ENCODE measurements around the gene AHDC1. TPM values are rescaled to one million over a fixed set of nuclear protein-coding genes. Genes with fewer than 3 reads are reported as not detected.

AHDC1 gene
- total and polyA plus RNA-seq, 9 of the 15 experiments (the other 6 are each of a cell fraction or from before 2014, with no cell fraction given): 0.21 to 36.4 (median 4.7) TPM

DNA sequence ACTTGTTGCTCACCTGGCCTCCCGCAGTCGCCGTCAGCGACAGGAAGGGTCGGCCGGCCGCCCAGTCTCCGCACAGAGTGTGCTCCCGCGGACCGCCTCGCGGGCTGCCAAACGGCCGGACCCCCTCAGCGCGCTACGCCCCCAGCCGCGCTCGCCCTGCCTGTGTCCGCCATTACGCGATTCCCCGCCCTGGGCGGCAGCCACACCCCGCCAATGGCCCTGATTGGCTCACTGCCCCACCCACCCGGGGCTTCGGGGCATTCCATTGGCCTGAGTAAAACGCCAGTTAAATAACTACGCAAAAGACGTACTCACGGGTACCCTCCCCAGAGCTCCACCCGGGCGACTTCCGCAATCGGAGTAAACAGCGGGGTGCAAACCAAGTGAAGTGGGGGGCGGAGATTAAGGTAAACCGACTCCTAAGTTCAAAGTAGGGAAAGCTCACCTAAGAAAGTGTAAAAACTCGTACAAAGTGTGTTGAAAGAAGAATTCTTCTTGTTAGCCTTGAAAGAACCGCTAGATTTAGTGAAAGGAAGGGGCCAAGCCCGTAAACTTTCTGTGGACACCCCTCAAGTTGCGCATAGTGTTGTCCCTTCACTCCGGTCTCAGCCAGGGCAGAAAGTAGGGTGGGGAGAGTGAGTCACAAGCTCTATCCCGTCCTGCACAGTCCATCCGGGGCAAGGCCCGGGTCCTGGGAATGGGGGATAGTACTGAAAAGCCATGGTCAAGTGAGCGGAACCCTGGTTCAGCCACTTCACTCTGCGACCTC lies 113.8 kb downstream of the AHDC1 start, which contains the start of gene WASF2 (continued):
- TF ChIP-seq OTX1 (CRISPR knock-in tag; IDR thresholded peaks at IDR 0.05) (no peak; the same call in 1 of the 2 replicates), TAF15 (IDR thresholded peaks at IDR 0.05; ENCODE audit: low read depth, low read length) (peak; percentile 97; the same call in 1 of the 2 replicates), ZNF24 (IDR thresholded peaks at IDR 0.05) (peak; percentile 100), SMAD2 (IDR thresholded peaks at IDR 0.05; ENCODE audit: low read depth, low read length) (no peak), NCOA6 (IDR thresholded peaks at IDR 0.05) (no peak), MTA2 (IDR thresholded peaks at IDR 0.05; ENCODE audit: low read depth) (no peak), ZNF766 (CRISPR knock-in tag; conservative IDR thresholded peaks at IDR 0.05) (no peak), LCOR (CRISPR knock-in tag; IDR thresholded peaks at IDR 0.05) (peak; percentile 52; the same call in 1 of the 2 replicates), RCOR1 (IDR thresholded peaks at IDR 0.05; ENCODE audit: borderline replicate concordance in 1 of 2, low read depth in 2 of 2, low read length in 2 of 2) (peak in 1 of 2 experiments; percentile 70; a peak in 1 of 4 replicates), HMGXB4 (CRISPR knock-in tag; IDR thresholded peaks at IDR 0.05) (no peak; the same call in 1 of the 2 replicates), CAMTA2 (CRISPR knock-in tag; conservative IDR thresholded peaks at IDR 0.05) (0 out of 2 replicates have a peak, but pooled peaks have one; percentile 86), DLX4 (CRISPR knock-in tag; IDR thresholded peaks at IDR 0.05) (no peak), ESRRA (IDR thresholded peaks at IDR 0.05; ENCODE audit: borderline replicate concordance, low read depth) (peak; percentile 10)
- TF ChIP-seq, protein P1, sequence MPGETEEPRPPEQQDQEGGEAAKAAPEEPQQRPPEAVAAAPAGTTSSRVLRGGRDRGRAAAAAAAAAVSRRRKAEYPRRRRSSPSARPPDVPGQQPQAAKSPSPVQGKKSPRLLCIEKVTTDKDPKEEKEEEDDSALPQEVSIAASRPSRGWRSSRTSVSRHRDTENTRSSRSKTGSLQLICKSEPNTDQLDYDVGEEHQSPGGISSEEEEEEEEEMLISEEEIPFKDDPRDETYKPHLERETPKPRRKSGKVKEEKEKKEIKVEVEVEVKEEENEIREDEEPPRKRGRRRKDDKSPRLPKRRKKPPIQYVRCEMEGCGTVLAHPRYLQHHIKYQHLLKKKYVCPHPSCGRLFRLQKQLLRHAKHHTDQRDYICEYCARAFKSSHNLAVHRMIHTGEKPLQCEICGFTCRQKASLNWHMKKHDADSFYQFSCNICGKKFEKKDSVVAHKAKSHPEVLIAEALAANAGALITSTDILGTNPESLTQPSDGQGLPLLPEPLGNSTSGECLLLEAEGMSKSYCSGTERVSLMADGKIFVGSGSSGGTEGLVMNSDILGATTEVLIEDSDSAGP (CRISPR knock-in tag; IDR thresholded peaks at IDR 0.05): no peak
- TF ChIP-seq, protein P2, sequence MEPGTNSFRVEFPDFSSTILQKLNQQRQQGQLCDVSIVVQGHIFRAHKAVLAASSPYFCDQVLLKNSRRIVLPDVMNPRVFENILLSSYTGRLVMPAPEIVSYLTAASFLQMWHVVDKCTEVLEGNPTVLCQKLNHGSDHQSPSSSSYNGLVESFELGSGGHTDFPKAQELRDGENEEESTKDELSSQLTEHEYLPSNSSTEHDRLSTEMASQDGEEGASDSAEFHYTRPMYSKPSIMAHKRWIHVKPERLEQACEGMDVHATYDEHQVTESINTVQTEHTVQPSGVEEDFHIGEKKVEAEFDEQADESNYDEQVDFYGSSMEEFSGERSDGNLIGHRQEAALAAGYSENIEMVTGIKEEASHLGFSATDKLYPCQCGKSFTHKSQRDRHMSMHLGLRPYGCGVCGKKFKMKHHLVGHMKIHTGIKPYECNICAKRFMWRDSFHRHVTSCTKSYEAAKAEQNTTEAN (CRISPR knock-in tag; IDR thresholded peaks at IDR 0.05): 0 out of 2 replicates have a peak, but pooled peaks have one; percentile 16
- TF ChIP-seq, protein P3, sequence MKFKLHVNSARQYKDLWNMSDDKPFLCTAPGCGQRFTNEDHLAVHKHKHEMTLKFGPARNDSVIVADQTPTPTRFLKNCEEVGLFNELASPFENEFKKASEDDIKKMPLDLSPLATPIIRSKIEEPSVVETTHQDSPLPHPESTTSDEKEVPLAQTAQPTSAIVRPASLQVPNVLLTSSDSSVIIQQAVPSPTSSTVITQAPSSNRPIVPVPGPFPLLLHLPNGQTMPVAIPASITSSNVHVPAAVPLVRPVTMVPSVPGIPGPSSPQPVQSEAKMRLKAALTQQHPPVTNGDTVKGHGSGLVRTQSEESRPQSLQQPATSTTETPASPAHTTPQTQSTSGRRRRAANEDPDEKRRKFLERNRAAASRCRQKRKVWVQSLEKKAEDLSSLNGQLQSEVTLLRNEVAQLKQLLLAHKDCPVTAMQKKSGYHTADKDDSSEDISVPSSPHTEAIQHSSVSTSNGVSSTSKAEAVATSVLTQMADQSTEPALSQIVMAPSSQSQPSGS (CRISPR knock-in tag; IDR thresholded peaks at IDR 0.05): no peak

Measured in K562 (cell line).